Measurements from ENCODE around the gene CKAP2L.

Gene CKAP2L

GRCh38 chr2:112757265-112757664 is 7.1 kb downstream of the CKAP2L start:
- DNase-seq: no peak

- no peak for DNase-seq
These were observed 8.2 kb downstream of the CKAP2L start for GRCh38 chr2:112756207-112756606.

GRCh38 chr2:112755444-112755843 is 9.0 kb downstream of the CKAP2L start:
- no peak for DNase-seq

DNA sequence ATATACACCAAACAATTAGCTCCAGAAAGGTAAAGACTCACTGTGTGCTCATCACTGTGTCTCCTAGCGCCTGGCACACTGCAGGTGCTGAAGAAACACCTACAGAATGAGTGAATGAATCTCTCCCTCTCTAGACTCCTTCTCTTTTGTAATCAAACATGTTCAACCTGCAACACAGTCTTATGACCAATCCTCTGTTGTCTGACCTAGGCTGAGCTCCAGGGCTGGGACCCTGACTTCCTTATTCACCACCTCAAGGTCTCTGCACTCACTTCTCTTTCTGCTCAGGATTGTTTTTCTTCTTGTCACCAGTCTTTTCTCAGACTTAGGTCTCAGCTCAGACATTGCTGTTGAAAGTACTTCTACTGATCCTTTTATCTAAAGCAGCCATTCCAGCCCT is 9.8 kb downstream of the CKAP2L start:
- no peak for DNase-seq

- no peak for DNase-seq
These were observed 11.7 kb downstream of the CKAP2L start for GRCh38 chr2:112752667-112753066.

- DNase-seq: no peak
These were observed 12.8 kb downstream of the CKAP2L start for GRCh38 chr2:112751451-112752197.

GRCh38 chr2:112750560-112750843 is 13.9 kb downstream of the CKAP2L start:
- no peak for DNase-seq

DNA sequence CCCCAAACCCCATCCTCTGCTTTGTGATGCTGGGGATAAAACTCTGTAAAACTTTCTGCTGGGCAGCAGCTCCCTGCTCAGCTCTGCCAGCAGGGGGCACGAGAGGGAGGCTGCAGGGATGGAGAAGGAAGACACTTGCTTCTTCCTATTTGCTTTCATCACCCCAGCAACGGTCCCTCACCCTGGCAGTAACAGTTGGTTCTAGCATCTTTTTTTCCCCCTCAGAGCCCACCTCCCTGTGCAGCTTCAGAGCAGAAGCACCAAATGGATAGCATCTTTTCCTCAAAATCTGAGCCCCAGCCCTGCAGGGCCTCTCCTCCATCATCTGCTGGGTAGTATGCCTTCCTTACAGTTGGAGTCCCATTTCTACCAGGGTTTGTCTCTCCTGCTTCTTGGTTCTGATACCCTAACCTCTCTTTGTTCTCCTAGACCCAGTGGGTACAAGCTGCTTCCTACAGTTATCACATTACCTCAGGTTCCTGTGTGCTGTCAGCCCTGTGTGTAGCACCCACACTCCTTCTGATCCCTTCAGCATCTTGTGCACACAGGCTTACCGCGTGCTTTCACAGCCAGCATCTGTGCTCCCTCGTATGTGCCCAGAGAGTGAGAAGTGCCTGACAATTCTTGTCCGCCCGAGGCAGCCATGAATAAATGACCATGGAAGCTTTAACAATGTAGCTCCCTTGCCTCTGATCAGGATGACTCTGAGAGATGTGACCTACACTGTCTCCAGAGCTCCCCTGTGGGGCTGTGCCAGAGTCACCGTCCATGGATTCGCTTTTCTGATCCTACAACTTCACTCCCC is 14.5 kb downstream of the CKAP2L start:
- DNase-seq: peak; percentile 85

GRCh38 chr2:112740527-112740926 is 23.9 kb downstream of the CKAP2L start:
- DNase-seq: no peak

GRCh38 chr2:112737542-112738232 is 26.7 kb downstream of the CKAP2L start:
- no peak for DNase-seq

DNA sequence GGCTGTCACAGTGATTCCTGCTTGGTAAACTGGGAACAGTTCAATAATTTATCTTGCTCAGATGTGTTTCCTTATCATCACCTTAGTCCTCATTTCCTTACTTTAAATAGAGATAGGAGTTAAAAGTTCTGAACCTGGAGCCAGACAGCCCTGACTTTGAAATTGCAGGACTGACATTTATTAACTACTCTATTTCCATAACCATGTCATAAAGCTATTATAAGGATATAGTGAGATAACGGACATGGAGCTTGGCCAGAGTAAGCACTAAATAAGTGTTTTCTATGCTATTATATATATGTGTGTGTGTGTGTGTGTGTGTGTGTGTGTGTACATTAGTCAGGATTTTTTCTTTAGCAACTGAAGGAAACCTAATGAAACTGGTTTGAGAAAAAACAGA is 30.5 kb downstream of the CKAP2L start:
- no peak for DNase-seq

DNA sequence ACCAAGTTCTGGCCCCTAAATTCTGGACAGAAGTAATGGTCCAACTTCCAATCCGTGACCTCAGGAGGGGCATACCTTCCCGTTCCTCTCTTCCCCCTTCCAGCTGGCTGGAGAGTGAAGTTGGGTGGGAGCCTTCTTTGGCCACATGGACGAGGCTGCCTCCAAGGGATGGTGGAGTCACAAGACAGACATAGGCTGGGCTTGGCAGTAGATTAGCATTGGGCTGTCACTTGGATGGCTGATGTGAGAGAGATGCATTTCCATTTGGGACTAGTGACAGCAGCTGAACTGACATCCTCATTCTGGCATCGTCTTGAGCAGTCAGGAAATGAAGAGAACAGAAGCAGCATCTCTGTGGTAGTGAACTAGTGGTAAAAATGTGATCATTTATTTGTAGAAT is 31.0 kb downstream of the CKAP2L start:
- no peak for DNase-seq

- DNase-seq: no peak
These were observed 32.9 kb downstream of the CKAP2L start for GRCh38 chr2:112731479-112731878.

GRCh38 chr2:112730791-112731190 is 33.6 kb downstream of the CKAP2L start:
- no peak for DNase-seq

GRCh38 chr2:112730216-112730615 is 34.2 kb downstream of the CKAP2L start:
- no peak for DNase-seq

DNA sequence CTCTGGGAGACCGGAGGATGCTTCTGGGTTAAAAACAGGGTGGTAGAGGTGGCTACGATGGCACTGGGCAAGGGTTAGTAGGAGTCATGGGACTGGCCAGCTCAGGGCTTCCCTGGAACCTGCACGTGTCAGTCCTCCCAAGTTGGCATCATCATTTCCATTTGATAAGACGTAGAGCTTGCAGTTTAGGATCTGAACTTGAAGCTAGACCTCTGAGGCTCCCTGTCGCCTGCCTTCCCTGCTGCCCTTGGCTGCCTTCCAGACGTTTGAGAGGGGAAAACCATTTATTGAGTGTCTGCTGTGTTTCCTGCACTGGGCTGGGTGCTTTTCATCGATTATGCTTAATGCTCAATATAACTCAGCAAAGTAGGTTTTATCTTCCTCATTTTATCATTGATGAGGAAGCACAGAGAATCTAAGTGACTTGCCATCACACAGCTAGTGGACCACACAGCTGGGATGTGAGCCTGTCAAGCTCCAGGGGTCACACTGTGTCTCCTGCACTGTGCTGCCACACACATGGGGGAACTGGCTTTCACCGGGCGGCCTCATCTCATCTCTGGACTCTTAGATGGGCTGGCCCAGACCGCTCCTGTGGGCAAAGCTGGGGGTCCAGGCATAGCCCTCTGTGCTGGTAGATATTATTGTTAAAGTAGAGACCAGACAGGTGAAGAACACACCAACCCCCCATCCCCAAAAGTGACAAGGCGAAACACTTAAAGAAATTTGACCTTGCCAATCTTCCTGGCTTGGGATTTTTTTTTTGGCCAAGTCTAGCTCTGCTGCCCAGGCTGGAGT is 35.8 kb downstream of the CKAP2L start:
- DNase-seq: no peak

DNA sequence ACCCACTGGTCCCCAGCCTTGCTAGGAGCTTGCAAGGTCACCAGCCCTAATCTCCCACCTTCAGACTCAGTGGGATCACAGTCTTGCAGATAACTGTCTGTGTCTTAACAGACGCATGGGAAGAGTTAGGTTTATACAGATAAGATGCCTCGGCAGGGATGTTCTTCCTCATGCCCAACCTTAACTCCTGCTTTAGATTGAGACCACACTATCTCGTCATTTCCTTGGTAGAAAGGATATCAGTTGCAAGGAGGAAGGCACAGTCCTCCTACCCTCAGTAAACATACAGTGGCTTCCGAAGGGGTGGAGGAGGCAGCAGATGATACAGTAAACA is 36.4 kb downstream of the CKAP2L start:
- DNase-seq: no peak

GRCh38 chr2:112727276-112728028 is 37.0 kb downstream of the CKAP2L start:
- DNase-seq: no peak

- DNase-seq: peak; percentile 89
These were observed 37.8 kb downstream of the CKAP2L start for GRCh38 chr2:112726487-112727190.

- no peak for DNase-seq
These were observed 38.6 kb downstream of the CKAP2L start for GRCh38 chr2:112725545-112726457.
